Left colon (tissue), 2 donors: ENCODE data around the gene AHI1. TPM values are rescaled to one million over a fixed set of nuclear protein-coding genes. Genes with fewer than 3 reads are reported as not detected.
A peak's percentile ranks its signal among the peaks of the same experiment; 100 is the strongest.

Experiments
- ATAC-seq: fragments of 200-7000 bp; cut with Tn5 transposase; one replicate; pipeline ENCODE4 v1.9.1; 2020; ENCODE audit warnings: mild to moderate bottlenecking, moderate library complexity
- DNase-seq, 2 donors: peaks; one replicate each; pipeline ENCODE4 v3.0.0-alpha.2; 2020
- intact Hi-C, 2 donors: fragments of 100-400 bp; cut with DNase I in 1 of 2; cut with micrococcal nuclease in 1 of 2; formaldehyde crosslinking; loops; one replicate each; pipeline versions ENCODE4 v1.11.2 to v1.14.0; 2022; cut with DNase I, micrococcal nuclease
- total RNA-seq, 2 donors: library from RNA; stranded (reverse); fragmentation: NEBNext Ultra II Directional; extraction: Animal tissue kit (Norgen Biotek cat#: 25700); gene quantifications; one replicate each; pipeline ENCODE4 v1.2.1, GENCODE V29; 2021
- donor health status: DM: no; HTN: no; CAD: no.
- donor health status: DM: yes; HTN: yes; CAD: no.

Gene AHI1
- total RNA-seq, 2 donors from 2014 or later, result 21.4 to 25.8 TPM

DNA sequence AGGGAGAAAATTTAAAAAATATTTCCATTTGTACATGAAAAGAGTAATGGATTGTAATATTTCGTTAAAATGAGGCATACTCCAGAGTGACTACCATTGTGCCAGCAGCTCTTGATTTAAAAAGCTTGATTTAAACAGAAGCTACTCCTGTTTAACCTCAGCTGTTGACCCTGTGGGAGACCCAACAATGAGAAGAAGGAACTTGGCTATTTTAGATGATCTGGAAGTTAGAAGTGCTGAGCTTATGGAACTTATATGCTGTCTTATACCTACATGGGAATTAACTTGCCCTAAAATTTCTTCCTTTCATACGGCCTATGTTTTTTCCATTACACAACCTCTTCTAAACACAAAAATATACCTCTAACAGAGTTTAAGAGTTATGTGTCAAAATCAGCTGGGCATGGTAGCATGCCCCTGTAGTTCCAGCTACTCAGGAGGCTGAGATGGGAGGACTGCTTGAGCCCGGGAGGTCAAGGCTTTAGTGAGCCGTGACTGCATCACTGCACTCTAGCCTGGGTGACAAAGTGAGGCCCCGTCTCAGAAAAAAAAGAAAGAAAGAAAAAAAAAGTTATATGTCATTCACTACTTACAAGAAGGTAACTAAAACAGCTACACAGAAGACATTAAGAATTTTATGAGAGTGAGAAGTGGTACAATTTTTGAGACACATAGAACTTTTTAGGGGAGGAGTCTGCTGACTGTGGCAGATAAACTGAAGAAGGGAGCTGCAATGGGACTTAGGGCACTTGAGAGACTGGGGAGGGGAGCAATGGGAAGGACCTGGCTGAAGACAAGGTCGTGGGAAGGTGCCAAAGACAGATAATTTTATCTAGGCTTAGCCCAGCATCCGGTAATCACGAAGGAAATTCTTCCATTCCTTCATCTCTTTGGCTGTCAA lies 176.6 kb downstream of the AHI1 start:
- intact Hi-C loops, result no loop called here
- DNase-seq, result no peak

DNA sequence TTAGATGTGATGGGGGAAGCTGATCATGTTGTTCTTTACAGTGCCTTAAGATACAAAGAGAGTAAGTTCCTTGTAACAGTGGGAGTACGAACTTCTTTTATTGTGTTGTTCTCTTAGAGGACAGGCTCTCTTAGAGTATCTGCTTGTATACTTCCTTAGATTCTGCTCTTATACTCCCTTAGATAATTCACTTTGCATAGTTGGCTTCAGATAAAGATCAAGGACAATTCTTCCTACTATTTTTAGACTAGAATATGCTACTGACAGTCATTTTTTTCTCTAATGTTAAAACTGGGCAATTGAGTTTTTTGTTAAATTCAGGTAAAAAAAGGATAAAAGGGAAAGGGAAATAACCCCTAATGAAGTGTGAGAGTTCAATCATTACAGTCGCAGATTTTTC lies 177.7 kb downstream of the AHI1 start:
- DNase-seq (no peak), ATAC-seq (no peak)
- intact Hi-C loops, result no loop called here

More for the DNA sequence above, 176.6 kb downstream of the AHI1 start:
- no peak for ATAC-seq

DNA sequence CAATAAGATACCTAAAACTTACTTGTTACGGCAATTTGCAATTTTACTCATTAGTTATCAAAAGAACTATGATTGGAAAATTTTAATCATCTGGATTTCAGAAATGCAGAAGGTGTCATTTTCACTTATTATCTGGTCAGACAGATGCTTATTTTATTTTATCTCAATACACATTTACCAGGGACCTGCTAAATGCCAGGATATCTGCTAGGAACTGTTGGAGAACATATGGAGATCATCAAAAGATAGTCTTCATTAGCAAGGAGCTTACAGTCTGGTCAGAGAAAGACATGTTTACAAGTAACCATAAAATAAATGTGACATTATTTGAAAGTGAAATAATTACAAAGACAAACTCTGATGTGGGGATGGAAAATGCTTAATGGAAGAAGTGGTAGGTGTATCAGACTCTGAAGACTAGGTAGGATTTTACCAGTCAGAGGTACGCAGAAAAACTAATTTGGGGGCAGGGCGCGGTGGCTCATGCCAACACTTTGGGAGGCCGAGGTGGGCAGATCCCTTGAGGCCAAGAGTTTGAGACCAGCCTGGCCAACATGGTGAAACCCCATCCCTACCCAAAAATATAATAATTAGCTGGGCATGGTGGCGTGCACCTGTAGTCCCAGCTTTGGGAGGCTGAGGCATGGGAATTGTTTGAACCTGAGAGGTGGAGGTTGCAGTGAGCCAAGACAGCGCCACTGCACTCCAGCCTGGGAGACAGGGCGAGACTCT lies 178.6 kb downstream of the AHI1 start:
- ATAC-seq, result no peak
- intact Hi-C loops, result no loop called here
- DNase-seq, result no peak

DNA sequence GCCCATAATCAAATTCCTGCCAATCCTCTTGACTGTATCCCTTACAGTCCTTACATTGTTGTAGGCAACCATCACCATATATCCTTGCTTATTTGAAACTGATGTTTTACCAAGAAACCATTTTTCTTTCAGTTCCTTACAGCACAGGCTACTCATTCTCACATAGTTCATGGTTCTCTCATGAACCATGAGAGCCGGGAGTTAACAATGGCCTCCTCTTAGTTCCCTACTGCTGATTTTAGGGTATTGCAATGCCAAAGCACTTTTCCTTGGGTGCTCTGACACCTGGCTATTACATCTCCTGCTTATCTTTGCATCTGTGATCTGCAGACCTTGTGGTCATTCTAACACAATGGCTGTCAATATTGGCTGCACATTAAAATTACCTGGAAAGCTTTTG lies 183.0 kb downstream of the AHI1 start:
- no peak for ATAC-seq
- no peak for DNase-seq
- intact Hi-C loops, result no loop called here

DNA sequence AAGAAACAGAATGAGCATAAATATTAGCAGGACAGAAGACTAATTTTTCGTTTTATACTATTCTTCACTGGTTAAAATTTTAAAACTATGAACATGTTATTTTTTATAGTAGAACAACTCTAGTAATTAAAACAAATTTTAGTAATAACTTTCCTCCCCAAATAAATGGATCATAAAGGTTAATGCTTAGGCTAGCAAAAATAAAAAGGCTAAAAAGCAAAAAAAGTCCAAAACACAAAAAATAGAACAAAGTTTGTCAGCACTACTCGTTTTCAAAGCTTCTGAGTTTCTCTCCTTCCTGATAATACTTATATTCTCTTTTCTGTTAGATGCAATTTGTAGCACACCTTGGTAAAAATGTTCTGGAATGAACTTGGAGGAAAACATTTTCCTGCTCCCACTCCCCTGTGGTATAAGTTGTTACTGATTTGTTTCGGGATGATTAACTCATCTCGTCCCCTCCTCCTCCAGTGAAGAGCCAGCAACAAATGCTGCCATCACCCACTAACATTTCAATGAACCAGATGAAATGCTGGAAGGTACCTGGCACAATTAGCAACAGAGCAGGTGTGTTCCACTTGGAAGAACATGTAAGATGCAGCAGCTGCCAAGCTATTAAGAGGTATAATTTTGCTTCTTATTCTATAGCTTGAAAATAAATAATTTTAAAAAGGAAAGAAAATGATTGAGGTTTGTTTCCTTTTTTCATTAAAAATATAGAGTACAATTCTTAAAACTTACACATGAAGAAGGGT lies 185.9 kb downstream of the AHI1 start:
- no peak for ATAC-seq
- intact Hi-C loops, result no loop called here
- no peak for DNase-seq

DNA sequence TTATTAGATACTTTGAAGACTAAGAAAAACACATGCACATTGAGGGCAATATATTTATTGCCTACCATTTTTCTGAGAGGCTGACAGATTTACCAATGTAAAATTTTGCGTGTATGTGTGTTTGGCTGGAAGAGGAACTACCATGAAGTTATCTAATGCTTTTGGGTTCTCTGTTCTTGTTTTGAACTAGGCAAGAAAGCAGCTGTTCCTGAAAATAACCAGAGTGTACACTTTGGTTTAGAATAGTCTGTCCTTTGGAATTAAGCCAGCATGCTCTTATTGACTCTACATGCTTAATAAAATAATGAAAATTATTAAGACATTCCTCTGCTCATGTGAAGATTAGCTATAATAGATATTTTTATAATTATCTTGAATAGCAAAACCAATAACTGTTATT lies 187.2 kb downstream of the AHI1 start:
- intact Hi-C loops, result no loop called here
- ATAC-seq (no peak), DNase-seq (no peak)

DNA sequence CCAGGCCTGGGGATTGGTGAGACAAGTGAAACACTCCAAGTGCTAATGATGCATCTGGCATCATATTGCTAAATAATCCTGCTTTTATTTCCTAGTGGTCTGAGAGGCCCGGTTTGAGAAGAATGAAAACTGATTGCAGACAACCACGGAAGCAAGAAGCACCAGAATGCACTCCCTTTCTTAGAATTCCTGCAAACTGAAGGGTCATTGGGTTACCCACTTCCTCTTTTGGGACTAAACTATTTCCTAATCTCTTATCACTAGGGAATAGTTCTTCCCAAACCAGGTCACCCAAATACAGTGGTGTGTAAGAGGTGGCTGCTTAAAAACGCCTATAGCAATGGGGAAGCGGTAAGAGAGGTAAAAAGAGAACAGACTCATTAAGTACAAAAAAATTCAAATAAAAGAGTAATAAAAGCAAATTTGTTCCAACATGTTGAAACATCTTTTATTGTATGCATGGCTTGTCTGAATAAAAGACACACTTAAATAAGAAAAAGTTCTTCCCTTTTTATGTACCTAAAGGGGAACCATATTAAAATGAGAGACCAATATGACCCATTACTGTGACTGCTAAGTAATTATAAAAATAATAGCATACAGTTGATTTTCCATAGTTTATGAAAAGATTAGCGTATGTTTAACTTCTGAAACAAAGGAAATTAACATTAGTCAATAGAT lies 190.7 kb downstream of the AHI1 start:
- ATAC-seq (no peak), DNase-seq (no peak)
- intact Hi-C loops, result no loop called here

DNA sequence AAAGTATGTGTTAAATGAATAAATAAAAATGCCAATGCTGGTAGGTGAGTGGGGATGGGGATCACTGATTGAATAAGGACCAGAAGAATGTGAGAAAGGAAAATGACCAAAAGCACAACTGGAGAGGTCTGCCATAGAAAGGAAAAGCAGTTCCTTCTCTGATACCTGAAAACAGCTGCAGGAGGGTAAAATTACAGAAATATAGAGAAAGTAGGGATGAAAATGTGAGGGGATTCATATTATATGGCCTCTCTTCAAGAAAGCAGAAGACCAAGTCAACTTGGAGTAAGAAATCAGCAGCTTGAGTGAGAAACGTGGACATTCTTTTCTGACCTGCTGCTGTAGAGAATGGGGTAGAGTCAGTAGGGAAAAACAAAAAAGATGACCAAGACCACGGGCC lies 191.4 kb downstream of the AHI1 start:
- intact Hi-C loops, result no loop called here
- ATAC-seq (no peak), DNase-seq (no peak)

DNA sequence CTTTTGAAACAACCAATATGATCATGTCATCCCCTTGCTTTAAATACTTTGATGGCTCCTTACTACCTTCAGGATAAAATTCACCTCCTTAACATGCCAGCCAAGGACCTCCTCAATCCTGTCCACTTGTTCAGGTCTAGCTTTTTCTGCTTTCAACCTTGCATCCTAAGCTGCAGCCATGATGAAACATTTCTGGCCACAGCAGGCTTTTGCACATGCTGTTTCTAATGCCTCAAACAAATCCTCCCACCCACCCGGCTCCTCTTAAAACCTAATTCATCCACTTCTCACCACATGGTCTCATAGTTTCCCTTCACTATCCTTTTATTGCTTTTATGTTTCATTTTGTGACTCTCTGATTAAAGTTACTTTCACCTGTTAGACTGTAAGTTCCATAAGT lies 191.9 kb downstream of the AHI1 start:
- intact Hi-C loops, result no loop called here
- no peak for ATAC-seq
- DNase-seq, result no peak

DNA sequence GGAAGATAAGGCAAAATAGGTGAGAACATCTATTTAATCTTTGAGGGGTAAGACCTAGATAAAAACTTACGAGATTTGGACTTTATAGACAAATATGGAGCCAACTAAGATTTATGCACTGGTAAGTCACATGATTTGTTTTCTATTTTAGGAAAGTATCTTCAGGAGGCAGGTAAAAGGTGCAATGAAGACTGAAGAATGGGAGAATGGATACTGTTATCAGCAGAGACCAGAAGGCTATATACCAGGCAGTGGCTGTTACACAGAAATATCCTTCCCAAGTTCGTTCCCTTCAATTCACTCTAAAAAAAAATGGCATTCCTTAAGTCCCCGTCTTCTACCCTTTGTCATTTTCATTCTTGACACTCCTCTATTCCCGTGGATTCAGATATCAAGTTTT lies 192.7 kb downstream of the AHI1 start:
- ATAC-seq, result no peak
- DNase-seq, result no peak
- intact Hi-C loops, result no loop called here

DNA sequence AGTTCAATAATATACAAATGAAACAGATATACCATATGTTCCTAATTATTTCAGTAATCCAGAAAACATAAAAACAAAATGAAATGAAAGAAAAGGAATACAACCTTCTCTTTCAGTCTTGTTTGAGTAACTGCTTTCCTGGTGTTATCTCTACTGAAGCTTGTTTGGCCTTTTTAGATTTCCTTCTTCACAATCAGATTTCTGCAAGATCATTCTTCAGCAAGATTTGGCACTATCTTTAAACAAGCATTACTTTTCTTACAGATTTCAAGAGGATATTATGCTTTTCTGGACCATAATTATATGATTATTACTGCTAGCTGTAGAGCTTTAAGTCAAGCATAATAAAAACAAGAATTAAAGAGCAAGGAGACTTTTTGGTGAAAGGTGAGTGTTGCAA lies 196.2 kb downstream of the AHI1 start:
- no peak for DNase-seq
- no peak for ATAC-seq
- intact Hi-C loops, result no loop called here

DNA sequence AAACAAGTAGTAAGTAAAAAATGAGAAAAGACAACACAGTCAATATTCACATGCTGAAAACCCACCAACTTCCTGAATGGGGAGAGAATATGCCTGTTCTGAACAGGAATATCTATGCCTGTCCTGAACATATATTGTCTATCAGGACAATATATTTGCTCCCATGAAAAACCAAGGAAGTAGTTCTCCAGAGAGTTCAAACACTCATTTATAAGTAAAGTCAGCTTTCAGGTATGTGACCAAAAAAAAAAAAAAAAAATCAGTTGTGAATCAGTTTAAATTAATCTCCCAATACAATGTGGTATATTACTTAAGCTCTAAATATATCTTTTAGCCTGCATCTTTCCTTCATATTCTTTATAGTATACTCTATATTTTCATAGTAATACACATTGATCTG lies 197.0 kb downstream of the AHI1 start:
- ATAC-seq, result no peak
- intact Hi-C loops, result no loop called here

DNA sequence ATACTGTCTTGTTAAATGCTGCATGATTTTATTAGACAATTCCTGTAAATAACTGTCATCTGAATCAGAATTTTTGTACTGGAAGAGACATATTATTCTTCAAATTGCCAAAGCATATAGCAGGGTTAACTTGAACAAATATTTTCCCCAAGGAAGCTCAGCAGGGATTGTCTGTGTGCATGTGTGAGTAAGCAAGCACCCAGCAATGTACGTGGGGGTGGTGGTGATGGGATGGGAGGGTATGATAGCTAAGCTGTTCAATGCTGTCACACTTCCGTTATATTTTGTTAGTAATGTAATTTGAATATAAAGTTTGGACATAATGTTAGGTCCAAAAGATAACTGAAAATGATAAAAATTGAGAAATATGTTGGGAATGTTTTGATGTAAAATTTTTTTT lies 198.3 kb downstream of the AHI1 start:
- intact Hi-C loops, result no loop called here
- no peak for ATAC-seq
- DNase-seq, result no peak

More for the DNA sequence above, 197.0 kb downstream of the AHI1 start:
- DNase-seq, result no peak

DNA sequence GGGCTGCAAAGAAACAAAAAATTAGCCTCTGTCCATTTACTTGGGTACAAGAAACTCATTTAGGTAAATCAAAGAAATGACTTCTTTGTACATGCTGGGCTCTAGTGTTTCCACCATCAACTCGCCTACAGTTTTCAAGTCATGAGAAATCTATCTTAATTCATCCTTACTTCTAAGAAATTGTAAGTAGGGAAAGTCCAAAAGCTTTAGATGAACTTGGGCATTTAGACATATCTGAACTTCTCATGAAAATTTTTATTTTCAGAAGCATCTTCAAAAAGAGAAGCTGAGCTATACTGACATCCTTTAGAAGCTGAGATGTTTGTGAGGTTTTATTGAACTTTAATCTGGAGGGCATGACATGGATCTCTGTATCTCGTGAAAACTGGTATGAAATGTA lies 199.1 kb downstream of the AHI1 start:
- DNase-seq (no peak), ATAC-seq (no peak)
- intact Hi-C loops, result no loop called here

DNA sequence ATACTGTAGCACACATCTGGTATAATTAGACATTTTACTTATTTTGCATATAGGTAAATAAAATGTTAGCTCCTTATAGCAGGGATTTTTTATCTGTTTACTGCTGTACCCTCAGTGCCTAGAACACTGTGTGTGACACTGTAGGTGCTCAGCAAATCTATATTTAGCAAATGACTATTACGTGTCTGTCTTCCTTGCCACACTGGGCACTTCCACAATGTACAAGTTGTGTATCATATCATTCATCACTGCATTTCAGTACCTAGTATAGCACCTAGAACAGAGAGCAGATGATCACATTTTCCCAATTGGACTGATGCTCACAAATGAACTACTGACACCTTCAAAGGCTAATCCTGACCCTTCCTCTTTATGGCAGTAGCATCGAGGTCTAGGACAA lies 200.8 kb downstream of the AHI1 start:
- intact Hi-C loops, result no loop called here
- ATAC-seq (no peak), DNase-seq (no peak)

DNA sequence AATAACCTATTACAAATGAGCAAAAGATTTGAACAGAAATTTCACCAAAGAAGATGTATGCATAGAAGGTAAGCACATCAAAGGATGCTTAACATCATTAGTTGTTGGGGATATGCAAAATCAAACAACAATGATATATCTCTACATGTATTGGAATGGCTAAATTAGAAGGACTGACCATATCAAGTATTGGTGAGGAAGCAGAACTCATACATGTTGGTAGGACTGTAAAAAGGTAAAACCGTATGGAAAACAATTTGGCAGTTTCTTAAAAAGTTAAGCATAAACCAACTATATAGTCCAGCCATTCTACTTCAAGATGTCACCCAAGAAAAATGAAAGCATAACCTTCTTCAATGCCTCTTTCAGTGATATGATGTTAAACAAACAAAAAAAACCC lies 202.5 kb downstream of the AHI1 start:
- intact Hi-C loops, result no loop called here
- DNase-seq (no peak), ATAC-seq (no peak)

DNA sequence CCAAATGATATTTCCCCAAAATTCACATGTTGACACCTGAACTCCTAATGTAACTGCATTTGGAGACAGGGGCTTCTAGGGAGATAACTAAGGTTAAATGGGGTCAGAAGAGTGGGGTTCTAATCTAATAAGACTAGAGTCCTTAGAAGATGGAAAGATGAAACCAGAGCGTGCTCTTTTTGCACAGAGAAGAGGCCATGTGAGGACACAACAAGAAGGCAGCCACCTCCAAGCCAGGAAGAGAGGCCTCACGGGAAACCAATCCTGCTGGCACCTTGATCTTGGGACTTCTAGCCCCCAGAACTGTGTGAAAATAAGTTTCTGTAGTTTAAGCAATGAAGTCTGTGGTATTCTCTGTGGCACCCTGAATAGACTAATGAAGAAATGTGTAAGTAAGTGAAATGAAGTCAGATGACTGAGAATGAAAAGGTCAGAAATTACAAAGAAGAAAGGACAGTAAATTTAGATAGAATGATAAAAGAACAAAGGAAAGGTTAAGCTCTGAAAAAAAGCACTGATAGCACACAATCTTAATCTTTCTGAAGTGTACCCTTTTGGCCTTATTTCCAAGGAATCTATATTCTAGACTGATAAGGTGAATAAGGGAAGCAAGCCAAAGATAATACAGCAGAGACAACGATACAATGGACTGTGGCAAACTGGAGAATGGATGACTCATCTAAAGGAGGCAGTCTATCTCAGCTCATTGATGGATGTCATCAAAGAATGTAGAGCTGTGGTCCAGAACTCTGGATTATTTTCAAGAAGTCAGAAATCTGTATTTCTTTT lies 206.1 kb downstream of the AHI1 start:
- DNase-seq, result no peak
- ATAC-seq, result peak; percentile 48
- intact Hi-C loops, result no loop called here

DNA sequence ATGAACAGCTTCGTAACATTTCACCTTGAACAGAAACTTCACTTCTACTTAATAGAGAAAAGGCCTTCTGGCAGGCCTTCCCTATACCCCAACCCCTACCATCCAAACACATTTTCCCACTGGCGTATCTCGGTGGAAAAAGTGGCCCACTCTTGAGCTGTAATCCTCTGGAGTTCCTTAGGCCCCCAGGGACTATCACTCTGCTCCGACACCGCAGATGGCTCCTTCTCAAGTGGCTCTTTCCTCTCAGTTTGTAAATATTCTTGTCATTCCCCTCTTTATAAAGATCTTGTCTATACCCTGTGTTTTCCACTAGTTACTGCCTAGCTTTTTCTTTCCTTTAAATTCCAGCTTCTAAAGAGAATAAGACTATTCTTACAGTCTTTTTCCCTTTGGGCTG lies 207.7 kb downstream of the AHI1 start:
- no peak for DNase-seq
- intact Hi-C loops, result no loop called here
- no peak for ATAC-seq
